Measurements from ENCODE around the gene GAS7.
"Not testable (repeated sequence)": the region's sequence is repeated elsewhere in the genome, so short reads cannot be mapped to it uniquely, and the experiment has no call there.

Gene GAS7

DNA sequence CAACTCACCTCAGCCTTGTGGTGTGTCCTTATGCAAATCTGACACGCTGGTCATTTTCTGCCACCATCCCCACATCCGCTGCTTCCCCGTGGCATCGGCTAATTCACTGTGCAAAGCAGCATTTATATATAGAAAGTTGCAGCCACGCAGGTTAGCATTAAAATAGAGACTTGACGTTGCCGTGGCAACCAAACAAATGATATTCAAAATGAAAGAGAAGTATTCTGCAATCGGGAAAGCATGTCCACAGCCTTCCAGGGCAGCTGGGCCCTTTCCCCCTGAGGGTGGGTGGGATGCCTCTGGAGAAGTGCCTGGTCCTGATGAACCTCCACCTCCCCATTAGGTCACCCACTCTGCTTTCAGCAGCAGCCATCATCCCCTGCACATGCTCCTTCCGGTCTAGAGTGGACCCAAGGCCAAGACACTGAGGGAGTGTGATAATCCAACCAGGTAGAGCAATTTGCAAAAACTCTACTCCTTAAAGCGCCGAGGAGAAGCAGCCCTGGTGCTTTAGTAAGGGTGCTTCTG lies 138.7 kb downstream of the GAS7 start:
- peak; percentile 97 for DNase-seq (ENCODE audit: low read depth)
- H3K4me3 ChIP-seq (ENCODE audit: low read depth, low read length), result no peak overlapping the region
- no peak for TF ChIP-seq CTCF (IDR thresholded peaks at IDR 0.05; ENCODE audit: insufficient read depth, low read depth, low read length, missing control alignments)

DNA sequence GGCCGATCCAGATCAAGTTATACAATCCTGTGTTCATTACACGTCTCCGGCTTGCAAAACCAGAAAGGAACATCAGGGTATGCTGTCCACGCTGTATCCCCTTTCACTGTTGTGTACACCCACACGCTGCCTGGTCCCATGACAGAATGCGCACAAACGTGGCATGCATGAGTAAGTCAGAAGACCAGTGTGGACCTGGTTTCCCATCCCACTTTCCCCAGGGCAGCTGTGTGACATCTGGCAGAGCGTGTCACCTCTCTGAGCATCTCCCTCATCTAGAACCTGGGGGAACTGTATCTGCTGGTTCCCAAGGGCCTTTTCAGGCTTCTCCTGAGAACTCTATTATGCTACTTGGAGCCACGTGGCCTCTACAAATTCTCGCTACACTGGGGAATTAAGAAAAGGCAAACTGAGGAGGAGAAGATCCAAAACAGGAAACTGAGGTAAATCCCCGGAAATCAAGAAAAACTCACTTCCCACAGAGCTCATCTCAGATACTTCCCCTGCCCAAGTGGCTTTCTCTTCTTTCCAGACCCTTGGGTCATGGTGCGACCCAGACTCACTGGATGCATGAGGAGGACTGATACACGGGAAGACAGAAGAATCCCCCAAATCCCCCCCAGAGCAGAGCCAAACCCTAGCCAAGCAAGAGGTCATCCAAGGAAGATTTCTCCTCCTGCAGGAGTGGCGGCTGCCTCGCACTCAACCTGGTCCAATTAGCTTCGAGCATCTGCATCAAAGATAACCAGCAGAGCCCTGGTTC lies 139.3 kb downstream of the GAS7 start:
- peak overlapping the region; percentile 45 for H3K4me3 ChIP-seq (ENCODE audit: low read depth, low read length)
- DNase-seq (ENCODE audit: low read depth), result peak; percentile 75
- TF ChIP-seq CTCF (IDR thresholded peaks at IDR 0.05; ENCODE audit: insufficient read depth, low read depth, low read length, missing control alignments), result no peak

GRCh38 chr17:10057466-10057865 lies 140.9 kb downstream of the GAS7 start:
- DNase-seq (ENCODE audit: low read depth); H3K4me3 ChIP-seq (ENCODE audit: low read depth, low read length): not testable (repeated sequence)

DNA sequence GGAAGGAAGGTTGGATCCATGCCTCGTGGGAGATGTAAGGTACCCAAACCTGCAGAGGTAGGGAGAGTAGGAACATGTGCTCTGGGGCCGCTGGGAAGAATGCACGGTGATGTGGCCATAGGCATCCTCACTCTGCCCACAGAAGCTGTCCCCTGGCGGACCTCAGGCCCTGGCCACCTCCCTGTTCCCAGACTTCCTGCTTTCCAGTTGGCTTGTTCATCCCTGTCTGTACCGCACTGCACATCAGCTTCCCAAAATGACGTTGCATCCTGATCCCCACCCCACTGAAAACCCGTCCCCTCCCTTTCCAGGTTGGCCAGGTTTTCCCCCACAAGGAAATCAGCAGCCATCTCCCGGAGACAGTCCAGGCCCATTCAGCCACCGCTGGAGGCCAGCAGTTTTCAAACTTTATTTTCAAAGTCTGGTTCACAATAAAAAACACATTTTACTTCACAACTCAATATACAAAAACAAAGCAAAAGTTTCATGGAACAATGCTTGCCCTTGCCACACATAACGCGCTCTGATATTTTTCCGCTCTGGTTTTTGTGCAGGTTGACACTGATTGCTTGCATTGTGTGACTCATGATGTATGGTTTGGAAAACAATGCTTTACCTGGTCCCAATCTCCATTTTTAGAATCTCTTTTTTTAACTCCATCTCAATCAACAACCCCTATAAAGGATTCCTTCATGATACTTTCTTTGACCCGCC lies 143.0 kb downstream of the GAS7 start:
- no peak overlapping the region for H3K4me3 ChIP-seq (ENCODE audit: low read depth, low read length)
- DNase-seq (ENCODE audit: low read depth), result no peak
- TF ChIP-seq CTCF (IDR thresholded peaks at IDR 0.05; ENCODE audit: insufficient read depth, low read depth, low read length, missing control alignments), result no peak

- H3K4me3 ChIP-seq (ENCODE audit: low read depth, low read length), result no peak overlapping the region
- DNase-seq (ENCODE audit: low read depth), result no peak
- no peak for TF ChIP-seq CTCF (IDR thresholded peaks at IDR 0.05; ENCODE audit: insufficient read depth, low read depth, low read length, missing control alignments)
Observed at GRCh38 chr17:10053782-10054540, 144.4 kb downstream of the GAS7 start.

DNA sequence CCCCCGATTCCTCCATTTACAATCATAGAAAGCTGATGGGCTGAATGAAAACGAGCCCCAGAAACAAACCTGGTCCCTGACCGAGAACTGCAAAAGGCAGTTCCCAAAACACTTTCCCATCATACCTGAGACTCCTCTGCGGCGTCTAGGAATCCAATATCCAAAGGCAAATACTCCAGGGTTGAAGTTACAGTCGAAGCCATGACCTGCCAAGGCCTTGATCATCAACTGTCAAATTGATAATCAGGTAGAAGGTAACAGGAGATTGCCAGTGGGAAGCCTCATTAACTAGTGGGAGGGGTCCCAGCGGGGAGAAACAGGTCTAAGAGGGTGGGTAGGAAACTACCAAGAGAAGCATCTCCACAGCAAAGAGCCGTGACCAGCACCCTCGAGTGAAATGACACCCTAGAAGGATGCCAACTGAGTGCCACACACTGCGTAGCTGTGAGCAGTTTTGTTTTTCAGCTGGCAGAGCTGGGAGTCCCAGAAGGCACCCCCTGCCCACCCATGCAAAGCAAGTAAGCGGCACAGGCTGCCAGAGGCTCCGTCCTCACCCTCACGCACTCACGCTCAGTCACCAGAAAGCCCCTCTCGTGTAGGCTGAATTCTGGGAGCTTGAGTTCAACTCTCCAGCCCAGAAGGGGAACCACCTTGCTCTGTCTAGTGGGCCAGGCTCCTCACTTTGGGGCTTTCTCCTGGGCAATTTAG lies 146.1 kb downstream of the GAS7 start:
- peak overlapping the region; percentile 60 for H3K4me3 ChIP-seq (ENCODE audit: low read depth, low read length)
- peak; percentile 78 for DNase-seq (ENCODE audit: low read depth)
- no peak for TF ChIP-seq CTCF (IDR thresholded peaks at IDR 0.05; ENCODE audit: insufficient read depth, low read depth, low read length, missing control alignments)

Measured in GM12865 (cell line).